ENCODE measurements around the gene CST1.

DNA sequence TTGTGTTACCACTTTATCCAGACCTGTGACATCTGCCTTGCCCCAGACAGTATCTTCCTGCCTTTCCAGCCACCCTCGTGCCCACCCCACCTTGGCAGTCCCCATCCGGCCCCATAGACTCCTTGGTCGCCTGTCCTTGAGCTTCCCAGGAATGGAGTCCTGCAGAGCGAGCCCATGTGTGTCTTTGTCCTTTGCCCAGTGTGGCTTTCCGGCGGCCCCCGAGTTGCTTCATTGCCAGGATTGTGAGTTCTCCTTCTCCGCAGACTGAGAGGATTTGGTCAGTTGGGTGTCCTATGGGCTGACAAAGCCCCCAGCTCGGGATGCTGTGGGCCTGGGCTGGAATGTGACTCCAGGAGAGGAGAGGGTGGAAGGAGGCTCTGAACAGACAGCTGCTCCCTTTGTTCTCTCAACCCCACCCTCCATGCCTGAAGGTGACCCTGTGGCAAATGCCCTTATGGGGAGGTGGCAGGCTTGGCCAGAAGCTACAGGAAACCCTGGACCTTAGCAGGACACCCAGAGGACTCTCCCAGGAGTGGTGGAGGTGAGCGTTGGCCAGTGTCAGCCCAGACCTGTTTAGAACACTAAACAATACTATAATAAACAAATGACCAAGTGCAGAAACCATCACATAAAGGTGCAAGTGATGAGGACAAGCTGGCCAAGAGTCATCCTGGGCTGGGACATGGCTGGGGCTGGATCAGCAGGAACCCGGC lies 1.9 kb upstream of the CST1 start:
- TF ChIP-seq ZNF274 (IDR thresholded peaks at IDR 0.05; ENCODE audit: low read depth, low read length) (no peak), SUZ12 (IDR thresholded peaks at IDR 0.05; ENCODE audit: extremely low read depth, insufficient read depth, insufficient read length) (no peak), YY1 (IDR thresholded peaks at IDR 0.05; ENCODE audit: insufficient read depth, insufficient read length) (no peak)

Data from NT2/D1 (cell line).